ENCODE results near the gene OPN4.

Gene OPN4

DNA sequence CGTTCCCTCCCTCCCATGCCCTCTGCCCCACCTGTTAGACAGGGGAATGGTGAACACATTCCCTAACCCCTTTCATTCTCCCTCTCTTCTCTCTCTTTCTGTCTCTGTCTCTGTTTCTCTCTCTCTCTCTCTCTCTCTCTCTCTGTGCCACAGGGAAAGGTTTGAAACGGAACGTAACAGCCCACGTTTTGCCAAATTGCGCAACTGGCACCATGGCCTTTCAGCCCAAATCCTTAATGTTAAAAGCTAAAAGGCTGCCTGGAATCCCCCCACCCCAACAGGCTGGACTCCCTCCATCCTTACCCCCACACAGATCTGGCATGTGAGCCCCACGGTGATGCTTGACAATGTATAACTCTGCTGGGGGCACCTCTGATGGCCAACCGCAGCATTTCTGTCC is 44.8 kb downstream of the OPN4 start:
- Histone ChIP-seq H3K4me3 (ENCODE audit: low read depth, low read length) (no peak overlapping the region), H3K27me3 (replicated peaks) (no peaks in the 10 kb centered on the region), H3K36me3 (replicated peaks) (no peaks in the 10 kb centered on the region), H3K27ac (no peak overlapping the region)
- in situ Hi-C loops (cut with HindIII; ENCODE audit: low pct_ligation_motif_present, low sequenced_read_pairs), result no loop called here
- no peak for DNase-seq
- TF ChIP-seq CTCF (IDR thresholded peaks at IDR 0.05; ENCODE audit: low read depth, low read length, missing control alignments), result no peak

DNA sequence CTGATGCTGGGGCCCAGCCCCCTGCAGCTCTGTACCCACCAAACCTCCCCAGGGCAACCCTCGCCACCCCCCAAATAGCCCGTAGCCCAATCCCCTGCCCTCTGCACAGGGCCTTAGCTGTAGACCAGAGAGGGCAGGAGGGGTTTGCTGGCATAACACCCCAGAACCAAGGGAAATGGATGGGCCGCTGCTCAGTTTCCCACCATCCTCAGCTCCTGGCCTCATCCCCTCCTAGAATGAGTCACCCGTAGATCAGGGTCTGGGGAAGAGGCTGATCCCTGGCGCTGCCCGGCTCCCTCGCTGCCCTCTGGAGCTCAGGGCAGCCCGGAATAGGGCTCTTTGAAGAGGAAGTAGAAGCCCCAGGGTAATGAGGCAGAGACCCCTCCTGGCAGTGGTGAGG is 45.2 kb downstream of the OPN4 start:
- TF ChIP-seq CTCF (IDR thresholded peaks at IDR 0.05; ENCODE audit: low read depth, low read length, missing control alignments), result no peak
- Histone ChIP-seq H3K36me3 (replicated peaks) (no peaks in the 10 kb centered on the region), H3K27ac (no peak overlapping the region), H3K4me3 (ENCODE audit: low read depth, low read length) (no peak overlapping the region), H3K27me3 (replicated peaks) (no peaks in the 10 kb centered on the region)
- DNase-seq, result no peak
- in situ Hi-C loops (cut with HindIII; ENCODE audit: low pct_ligation_motif_present, low sequenced_read_pairs), result no loop called here

- in situ Hi-C loops (cut with HindIII; ENCODE audit: low pct_ligation_motif_present, low sequenced_read_pairs), result no loop called here
- no peak overlapping the region for H3K27ac ChIP-seq
These were observed 45.9 kb downstream of the OPN4 start for GRCh38 chr10:86699991-86700840.

GRCh38 chr10:86700851-86701617 is 46.7 kb downstream of the OPN4 start:
- no peak overlapping the region for H3K4me3 ChIP-seq (ENCODE audit: low read depth, low read length)
- no peak for DNase-seq
- no peaks in the 10 kb centered on the region for H3K36me3 ChIP-seq (replicated peaks)
- no peaks in the 10 kb centered on the region for H3K27me3 ChIP-seq (replicated peaks)
- TF ChIP-seq CTCF (IDR thresholded peaks at IDR 0.05; ENCODE audit: low read depth, low read length, missing control alignments), result no peak
- no peak overlapping the region for H3K27ac ChIP-seq
- in situ Hi-C loops (cut with HindIII; ENCODE audit: low pct_ligation_motif_present, low sequenced_read_pairs), result no loop called here

More at GRCh38 chr10:86699991-86700840, 45.9 kb downstream of the OPN4 start:
- no peaks in the 10 kb centered on the region for H3K27me3 ChIP-seq (replicated peaks)
- H3K36me3 ChIP-seq (replicated peaks), result no peaks in the 10 kb centered on the region
- H3K4me3 ChIP-seq (ENCODE audit: low read depth, low read length), result no peak overlapping the region
- DNase-seq, result no peak
- TF ChIP-seq CTCF (IDR thresholded peaks at IDR 0.05; ENCODE audit: low read depth, low read length, missing control alignments), result no peak

GRCh38 chr10:86703176-86703575 is 48.8 kb downstream of the OPN4 start:
- H3K36me3 ChIP-seq (replicated peaks), result no peaks in the 10 kb centered on the region
- H3K27ac ChIP-seq, result no peak overlapping the region
- no peak overlapping the region for H3K4me3 ChIP-seq (ENCODE audit: low read depth, low read length)
- TF ChIP-seq CTCF (IDR thresholded peaks at IDR 0.05; ENCODE audit: low read depth, low read length, missing control alignments), result no peak
- H3K27me3 ChIP-seq (replicated peaks), result no peaks in the 10 kb centered on the region
- in situ Hi-C loops (cut with HindIII; ENCODE audit: low pct_ligation_motif_present, low sequenced_read_pairs), result no loop called here
- no peak for DNase-seq
